Adrenal gland (tissue), 12 donors: Measurements from ENCODE around the gene RBKS. TPM values are rescaled to one million over a fixed set of nuclear protein-coding genes. Genes with fewer than 3 reads are reported as not detected.

ENCODE experiments used
- DNase-seq, 7 donors: peaks; one replicate each; pipeline ENCODE4 v3.0.0-alpha.2; 2019 to 2020
- H3K27ac ChIP-seq, 5 donors: fragments of 200-600 bp; sonication (generic) in 4 of 5; 1 replicate in 3 of 5; 2 replicates in 2 of 5; pipeline versions ENCODE4 v1.5.1 to v1.8.0; 2016 to 2020; ENCODE audit warnings: mild to moderate bottlenecking in 1 of 5
- H3K27me3 ChIP-seq: fragments of 200-600 bp; 2 replicates; pipeline ENCODE4 v1.8.0; 2021
- H3K36me3 ChIP-seq, 2 donors: fragments of 200-600 bp; replicated peaks in 1 of 2; 1 replicate in 1 of 2; 2 replicates in 1 of 2; pipeline versions ENCODE4 v1.5.1 to v1.8.0; 2018 to 2022
- H3K4me1 ChIP-seq, 2 donors: fragments of 200-600 bp; replicated peaks in 1 of 2; 1 replicate in 1 of 2; 2 replicates in 1 of 2; pipeline versions ENCODE4 v1.5.1 to v1.8.0; 2018 to 2021
- H3K4me3 ChIP-seq, 4 donors: fragments of 200-600 bp; sonication (generic) in 3 of 4; one replicate each; pipeline ENCODE4 v1.5.1; 2016 to 2018
- H3K9me3 ChIP-seq, 3 donors: fragments of 200-600 bp; sonication (generic) in 1 of 3; replicated peaks in 1 of 3; 1 replicate in 2 of 3; 2 replicates in 1 of 3; pipeline versions ENCODE4 v1.5.1 to v1.8.0; 2016 to 2021
- POLR2A ChIP-seq, 2 donors: fragments of 450-650 bp; IDR thresholded peaks; one replicate each; pipeline ENCODE4 v1.6.1; 2017; ENCODE audit warnings: antibody characterized with exemption in 2 of 2, mild to moderate bottlenecking in 2 of 2, moderate library complexity in 1 of 2
- WGBS, 4 donors: extraction: QIAGEN DNeasy Blood & Tissue Kit in 2 of 4; methylation state at CpG; one replicate each; pipeline versions ENCODE4 v1.1.5 to v1.1.7; 2013 to 2017; 5-methylcytosine and 5-hydroxymethylcytosine counted together
- intact Hi-C, 2 donors: fragments of 100-400 bp; cut with DNase I; formaldehyde crosslinking; loops; one replicate each; pipeline versions ENCODE4 v1.14.1 to v1.15.0; 2022 to 2023
- polyA plus RNA-seq, 3 donors: library from polyadenylated mRNA; stranded (reverse); fragments of 200-250 nt in 2 of 3; fragments of 350-450 nt in 1 of 3; fragmentation: Illumina TruSeq in 1 of 3; extraction: RNeasy Lipid Tissue Mini Kit (QIAGEN cat#74804) in 1 of 3; gene quantifications; one replicate each; pipeline ENCODE4 v1.2.3, GENCODE V29; 2013 to 2014
- total RNA-seq, 9 donors: library from RNA; depleted of rRNA in 4 of 9; stranded (reverse); fragments of >200 nt in 4 of 9; fragments of 120-200 nt in 1 of 9; fragmentation: NEBNext Ultra II Directional in 1 of 9; extraction: Animal tissue kit (Norgen Biotek cat#: 25700) in 1 of 9; gene quantifications; one replicate each; pipeline versions ENCODE4 v1.1.0 to v1.2.4, GENCODE V29; 2013 to 2023
- TF ChIP-seq, protein P1 (sequence below), 6 experiments: fragments of 450-650 bp in 4 of 6; fragments of 200-600 bp in 2 of 6; sonication (generic) in 1 of 6; IDR thresholded peaks; 1 replicate in 5 of 6; 2 replicates in 1 of 6; pipeline versions ENCODE4 v1.5.1 to v1.8.0; 2016 to 2021; ENCODE audit warnings: antibody characterized with exemption in 6 of 6, mild to moderate bottlenecking in 2 of 6, moderate library complexity in 1 of 6
- donor health status: healthy with polysubstance abuse.
- donor health status: Bipolar disorder and iron deficiency.
- donor health status: DM: yes; HTN: yes; CAD: no.
- donor health status: DM: no; HTN: no; CAD: no.
- donor health status: DM: no; HTN: no; CAD: no.
- donor health status: DM: yes; HTN: yes; CAD: no.

Gene RBKS
- total and polyA plus RNA-seq, 12 donors = 9.1 to 54.4 (median 20.3) TPM

DNA sequence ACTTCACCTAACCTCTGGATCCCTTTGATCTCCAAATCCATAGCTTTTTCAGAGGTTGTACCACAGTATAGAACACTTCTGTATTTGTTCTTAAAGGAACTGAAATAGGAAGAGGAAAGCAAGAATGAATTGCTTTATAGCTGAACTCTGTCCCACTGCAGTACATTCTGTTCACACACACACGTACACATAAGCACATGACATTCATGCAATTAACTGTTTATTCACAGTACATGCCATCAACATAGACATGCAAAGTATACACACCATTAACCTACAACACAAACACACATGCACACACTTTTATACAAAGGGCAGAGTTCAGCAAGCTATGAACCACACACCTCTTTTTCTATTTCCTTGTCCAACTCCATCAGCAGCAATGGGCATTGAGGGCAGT lies 75.4 kb downstream of the RBKS start:
- Histone ChIP-seq H3K9me3 (no peaks in the 10 kb centered on the region), H3K36me3 (no peaks in the 10 kb centered on the region), H3K4me1 (peaks cover 0 to 5% of the 10 kb centered on the region in 2 donors), H3K27me3 (no peaks in the 10 kb centered on the region), H3K27ac (no peak overlapping the region), H3K4me3 (no peak overlapping the region)
- TF ChIP-seq POLR2A (IDR thresholded peaks at IDR 0.05) = no peak
- TF ChIP-seq, protein P1, sequence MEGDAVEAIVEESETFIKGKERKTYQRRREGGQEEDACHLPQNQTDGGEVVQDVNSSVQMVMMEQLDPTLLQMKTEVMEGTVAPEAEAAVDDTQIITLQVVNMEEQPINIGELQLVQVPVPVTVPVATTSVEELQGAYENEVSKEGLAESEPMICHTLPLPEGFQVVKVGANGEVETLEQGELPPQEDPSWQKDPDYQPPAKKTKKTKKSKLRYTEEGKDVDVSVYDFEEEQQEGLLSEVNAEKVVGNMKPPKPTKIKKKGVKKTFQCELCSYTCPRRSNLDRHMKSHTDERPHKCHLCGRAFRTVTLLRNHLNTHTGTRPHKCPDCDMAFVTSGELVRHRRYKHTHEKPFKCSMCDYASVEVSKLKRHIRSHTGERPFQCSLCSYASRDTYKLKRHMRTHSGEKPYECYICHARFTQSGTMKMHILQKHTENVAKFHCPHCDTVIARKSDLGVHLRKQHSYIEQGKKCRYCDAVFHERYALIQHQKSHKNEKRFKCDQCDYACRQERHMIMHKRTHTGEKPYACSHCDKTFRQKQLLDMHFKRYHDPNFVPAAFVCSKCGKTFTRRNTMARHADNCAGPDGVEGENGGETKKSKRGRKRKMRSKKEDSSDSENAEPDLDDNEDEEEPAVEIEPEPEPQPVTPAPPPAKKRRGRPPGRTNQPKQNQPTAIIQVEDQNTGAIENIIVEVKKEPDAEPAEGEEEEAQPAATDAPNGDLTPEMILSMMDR (IDR thresholded peaks at IDR 0.05) = no peak
- WGBS, 4 donors = 65 to 71% (median 69%) methylated on average over 1 of the region's 1 CpG
- DNase-seq = no peak
- intact Hi-C loops = no loop called here

DNA sequence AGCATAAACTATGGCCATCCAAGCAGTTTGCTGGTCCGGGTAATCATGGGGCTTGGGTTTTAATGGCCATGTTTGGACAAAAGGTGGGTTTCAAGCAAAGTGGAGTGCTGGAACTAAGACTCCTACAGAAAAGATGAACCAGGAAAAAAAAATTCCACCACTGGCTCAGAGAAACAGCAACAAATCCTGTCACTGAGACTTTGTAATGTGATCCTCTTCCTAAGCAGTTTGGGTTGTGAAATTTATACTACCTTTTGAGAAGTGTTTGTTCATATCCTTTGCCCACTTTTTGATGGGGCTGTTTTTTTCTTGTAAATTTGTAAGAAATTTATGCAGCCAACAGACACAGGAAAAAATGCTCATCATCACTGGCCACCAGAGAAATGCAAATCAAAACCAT lies 78.4 kb downstream of the RBKS start:
- intact Hi-C loops = no loop called here
- H3K27ac ChIP-seq = no peak overlapping the region
- H3K9me3 ChIP-seq = no peaks in the 10 kb centered on the region
- no peaks in the 10 kb centered on the region for H3K36me3 ChIP-seq
- TF ChIP-seq, protein P1 (IDR thresholded peaks at IDR 0.05) = no peak
- no peak for TF ChIP-seq POLR2A (IDR thresholded peaks at IDR 0.05)
- 93 to 100% (median 100%) methylated on average over 1 of the region's 1 CpG for WGBS, 4 donors
- DNase-seq = no peak
- no peaks in the 10 kb centered on the region for H3K27me3 ChIP-seq
- H3K4me3 ChIP-seq = no peak overlapping the region
- peaks cover 0 to 13% of the 10 kb centered on the region in 2 donors for H3K4me1 ChIP-seq

DNA sequence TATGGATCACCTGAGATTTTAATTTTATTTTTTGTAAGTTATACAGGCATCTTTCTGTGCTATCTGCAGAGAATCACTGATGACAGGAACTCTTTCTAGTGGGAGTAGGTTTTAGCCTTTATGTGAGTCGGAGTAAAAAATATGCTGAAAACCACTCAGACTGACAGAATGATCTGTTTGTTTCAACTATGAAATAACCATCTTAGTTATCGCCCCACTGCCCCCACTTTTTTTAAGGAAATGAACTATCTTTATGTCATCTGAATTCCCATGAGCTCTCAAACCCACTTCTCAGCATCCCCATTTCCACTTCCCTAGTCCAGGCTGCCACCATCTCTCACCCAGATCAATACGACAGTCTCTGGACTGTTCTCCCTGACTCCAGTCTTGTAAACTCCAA lies 79.7 kb downstream of the RBKS start:
- Histone ChIP-seq H3K9me3 (no peaks in the 10 kb centered on the region), H3K36me3 (no peaks in the 10 kb centered on the region), H3K27me3 (no peaks in the 10 kb centered on the region), H3K27ac (peak overlapping the region in 3 of 5 donors; percentile 3 to 35 (median 34)), H3K4me1 (peaks cover 0 to 13% of the 10 kb centered on the region in 2 donors), H3K4me3 (no peak overlapping the region)
- 81 to 95% (median 86%) methylated on average over 3 of the region's 3 CpGs for WGBS, 4 donors
- intact Hi-C loops = no loop called here
- DNase-seq = no peak
- TF ChIP-seq, protein P1 (IDR thresholded peaks at IDR 0.05) = no peak

DNA sequence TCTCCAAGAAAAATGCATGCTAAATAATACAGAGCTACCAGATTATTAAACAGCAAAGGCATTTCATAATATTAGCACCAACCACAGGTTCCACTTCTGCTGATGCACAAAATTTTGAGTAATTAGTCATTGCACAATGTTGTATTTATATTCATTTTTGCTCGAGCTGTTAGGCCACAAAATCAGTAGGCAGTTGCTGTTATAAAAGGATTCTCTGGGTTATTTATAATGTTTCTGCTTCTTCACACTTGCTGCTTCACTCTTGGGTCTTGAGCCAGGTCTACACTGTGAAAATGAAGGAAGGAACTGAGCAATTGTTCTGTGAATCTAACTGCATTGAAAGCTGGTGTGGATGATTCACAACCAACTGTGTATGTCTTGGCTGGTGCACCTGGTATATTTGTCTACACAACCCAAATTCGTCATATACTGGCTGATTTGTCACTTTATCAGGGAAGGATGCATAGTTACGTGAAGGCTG lies 80.4 kb downstream of the RBKS start:
- Histone ChIP-seq H3K9me3 (no peaks in the 10 kb centered on the region), H3K4me3 (no peak overlapping the region), H3K27ac (peak overlapping the region in 3 of 5 donors; percentile 3 to 35 (median 34)), H3K36me3 (no peaks in the 10 kb centered on the region), H3K4me1 (peaks cover 0 to 13% of the 10 kb centered on the region in 2 donors), H3K27me3 (no peaks in the 10 kb centered on the region)
- TF ChIP-seq, protein P1 (IDR thresholded peaks at IDR 0.05) = no peak
- intact Hi-C loops = no loop called here
- 37 to 49% (median 38%) methylated on average over 3 of the region's 3 CpGs for WGBS, 4 donors
- DNase-seq = no peak
